Measurements from ENCODE around the gene ZNF587. TPM values are rescaled to one million over a fixed set of nuclear protein-coding genes. Genes with fewer than 3 reads are reported as not detected.

Gene ZNF587
- total RNA-seq, 4 donors from 2014 or later, result 22.4 to 61.0 (median 44.8) TPM

DNA sequence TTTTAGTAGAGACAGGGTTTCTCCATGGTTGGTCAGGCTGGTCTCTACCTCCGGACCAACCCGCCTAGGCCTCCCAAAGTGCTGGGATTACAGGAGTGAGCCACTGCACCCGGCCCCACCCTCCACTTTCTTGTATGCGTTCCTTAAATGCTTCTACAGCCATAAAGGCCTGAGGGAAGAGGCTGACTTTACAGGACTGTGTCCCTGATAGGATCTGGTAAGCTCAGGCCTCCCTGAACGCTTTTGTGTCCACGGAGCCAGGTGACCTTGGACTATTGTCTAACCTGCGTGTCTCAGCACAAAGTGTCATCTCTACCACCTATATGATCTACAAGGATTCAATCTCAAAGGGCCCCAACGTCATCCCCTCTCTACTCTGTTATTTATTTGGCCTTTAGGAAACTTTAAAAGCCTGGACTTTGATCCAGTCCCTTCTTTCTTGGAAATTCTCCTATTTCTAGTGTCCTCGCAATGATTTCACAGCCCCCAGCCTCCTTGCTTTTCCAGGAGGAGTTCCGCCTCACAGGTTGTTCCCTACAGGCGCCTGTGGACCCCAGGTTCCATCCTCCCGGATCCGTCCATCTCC lies 35.6 kb upstream of the ZNF587 start:
- whole genome bisulfite sequencing, 2 donors (ENCODE audit: low coverage in 1 of 2), result 8 to 21% methylated on average over 2 to 13 of the region's 13 CpGs
- DNase-seq, result peak; percentile 50
- in situ Hi-C loops (cut with MboI; ENCODE audit: low pct_ligation_motif_present in 1 of 4, low pct_unique_long_range_greater_than_20kb in 1 of 4, low sequenced_read_pairs in 3 of 4), result no loop called here
- Histone ChIP-seq H3K4me1 (peaks cover 4 to 43% (median 28%) of the 10 kb centered on the region in 4 donors), H3K27me3 (no peaks in the 10 kb centered on the region), H3K4me3 (peak overlapping the region; percentile 53 to 72 (median 70)), H3K27ac (peak overlapping the region; percentile 83 to 88 (median 86)), H3K36me3 (peaks cover 0 to 16% (median 3%) of the 10 kb centered on the region in 4 donors), H3K9me3 (no peaks in the 10 kb centered on the region)
- TF ChIP-seq POLR2A (IDR thresholded peaks at IDR 0.05) (no peak), POLR2AphosphoS5 (IDR thresholded peaks at IDR 0.05) (peak in 1 of 3 donors; percentile 32)
- intact Hi-C loops (cut with DNase I; ENCODE audit: low total_unique reads), result no loop called here

DNA sequence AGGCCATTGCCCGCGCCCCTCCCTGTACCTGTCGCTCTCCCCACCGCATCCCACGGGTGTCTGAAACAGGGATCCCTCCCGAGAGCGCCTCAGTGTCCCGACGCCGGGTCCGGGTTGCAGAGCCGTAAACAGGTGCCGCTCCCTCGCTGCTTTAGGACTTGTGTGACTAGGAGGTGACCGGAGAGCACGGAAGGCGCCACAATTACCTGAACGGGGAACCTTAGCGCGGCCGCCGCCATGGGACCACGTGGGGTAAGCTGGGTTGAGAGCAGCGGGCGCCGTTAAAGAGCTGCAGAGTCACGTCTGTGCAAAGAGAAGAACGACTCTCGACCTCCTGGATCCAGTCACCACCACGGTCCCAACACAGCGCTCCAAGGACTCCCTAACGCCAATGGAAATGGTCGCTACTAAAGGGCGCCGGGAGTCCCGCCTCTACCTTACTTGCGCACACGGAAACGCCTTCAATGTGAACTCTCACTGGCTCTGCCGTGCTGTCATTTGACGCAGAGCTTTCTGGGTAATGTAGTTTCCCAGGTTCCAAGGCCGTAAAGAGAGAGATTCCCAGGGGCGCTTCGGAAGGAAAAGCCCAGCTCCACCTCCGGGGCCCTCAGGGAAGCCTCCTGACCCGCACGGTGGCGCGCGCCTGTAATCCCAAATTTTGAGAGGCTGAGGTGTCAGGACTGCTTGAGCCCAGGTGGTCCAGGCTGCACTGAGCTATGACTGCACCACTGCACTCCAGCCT lies 35.0 kb upstream of the ZNF587 start, which contains the start of gene ZNF552:
Gene ZNF552, minus strand, starts transcription at position 409 of the 742 bp plus-strand sequence. Its CDS starts 170 bp downstream, at position 239.
- TF ChIP-seq EP300 (IDR thresholded peaks at IDR 0.05; ENCODE audit: low read depth) (no peak), POLR2A (IDR thresholded peaks at IDR 0.05) (peak; percentile 92), POLR2AphosphoS5 (IDR thresholded peaks at IDR 0.05) (peak; percentile 92 to 97 (median 92))
- TF ChIP-seq, protein P1, sequence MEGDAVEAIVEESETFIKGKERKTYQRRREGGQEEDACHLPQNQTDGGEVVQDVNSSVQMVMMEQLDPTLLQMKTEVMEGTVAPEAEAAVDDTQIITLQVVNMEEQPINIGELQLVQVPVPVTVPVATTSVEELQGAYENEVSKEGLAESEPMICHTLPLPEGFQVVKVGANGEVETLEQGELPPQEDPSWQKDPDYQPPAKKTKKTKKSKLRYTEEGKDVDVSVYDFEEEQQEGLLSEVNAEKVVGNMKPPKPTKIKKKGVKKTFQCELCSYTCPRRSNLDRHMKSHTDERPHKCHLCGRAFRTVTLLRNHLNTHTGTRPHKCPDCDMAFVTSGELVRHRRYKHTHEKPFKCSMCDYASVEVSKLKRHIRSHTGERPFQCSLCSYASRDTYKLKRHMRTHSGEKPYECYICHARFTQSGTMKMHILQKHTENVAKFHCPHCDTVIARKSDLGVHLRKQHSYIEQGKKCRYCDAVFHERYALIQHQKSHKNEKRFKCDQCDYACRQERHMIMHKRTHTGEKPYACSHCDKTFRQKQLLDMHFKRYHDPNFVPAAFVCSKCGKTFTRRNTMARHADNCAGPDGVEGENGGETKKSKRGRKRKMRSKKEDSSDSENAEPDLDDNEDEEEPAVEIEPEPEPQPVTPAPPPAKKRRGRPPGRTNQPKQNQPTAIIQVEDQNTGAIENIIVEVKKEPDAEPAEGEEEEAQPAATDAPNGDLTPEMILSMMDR (IDR thresholded peaks at IDR 0.05), result peak in 1 of 5 experiments; percentile 12
- peak; percentile 90 for DNase-seq
- H3K4me1 ChIP-seq, result peaks cover 4 to 43% (median 28%) of the 10 kb centered on the region in 4 donors
- peak within 1 kb of the TSS; percentile 53 to 72 (median 70) for H3K4me3 ChIP-seq
- H3K27ac ChIP-seq, result peak within 1 kb of the TSS; percentile 83 to 88 (median 86)
- WGBS, 2 donors (ENCODE audit: low coverage in 1 of 2), result 1% methylated on average over 42 of the region's 50 CpGs; no CpG with 5 or more reads in 1 of the 2 donors
- intact Hi-C loops (cut with DNase I; ENCODE audit: low total_unique reads) (no loop called here), in situ Hi-C loops (cut with MboI; ENCODE audit: low pct_ligation_motif_present in 1 of 4, low pct_unique_long_range_greater_than_20kb in 1 of 4, low sequenced_read_pairs in 3 of 4) (no loop called here)
- no peaks in the 10 kb centered on the region for H3K27me3 ChIP-seq
- H3K36me3 ChIP-seq, result peaks cover 0 to 9% (median 2%) of the 10 kb centered on the region in 4 donors
- no peaks in the 10 kb centered on the region for H3K9me3 ChIP-seq

- TF ChIP-seq, protein P1 (IDR thresholded peaks at IDR 0.05), result peak in 1 of 5 experiments; percentile 3
- TF ChIP-seq POLR2AphosphoS5 (IDR thresholded peaks at IDR 0.05), result no peak
- in situ Hi-C loops (cut with MboI; ENCODE audit: low pct_ligation_motif_present in 1 of 4, low pct_unique_long_range_greater_than_20kb in 1 of 4, low sequenced_read_pairs in 3 of 4), result no loop called here
- Histone ChIP-seq H3K4me3 (peak overlapping the region in 3 of 4 donors; percentile 70 to 72 (median 71)), H3K9me3 (no peaks in the 10 kb centered on the region), H3K27ac (peak overlapping the region; percentile 83 to 88 (median 86)), H3K27me3 (no peaks in the 10 kb centered on the region), H3K36me3 (peaks cover 0 to 6% (median 0%) of the 10 kb centered on the region in 4 donors), H3K4me1 (peaks cover 4 to 43% (median 31%) of the 10 kb centered on the region in 4 donors)
- no peak for DNase-seq
- intact Hi-C loops (cut with DNase I; ENCODE audit: low total_unique reads), result no loop called here
- 83 to 88% methylated on average over 3 to 17 of the region's 17 CpGs for WGBS, 2 donors (ENCODE audit: low coverage in 1 of 2)
These were observed 34.2 kb upstream of the ZNF587 start for GRCh38 chr19:57815247-57816075.

DNA sequence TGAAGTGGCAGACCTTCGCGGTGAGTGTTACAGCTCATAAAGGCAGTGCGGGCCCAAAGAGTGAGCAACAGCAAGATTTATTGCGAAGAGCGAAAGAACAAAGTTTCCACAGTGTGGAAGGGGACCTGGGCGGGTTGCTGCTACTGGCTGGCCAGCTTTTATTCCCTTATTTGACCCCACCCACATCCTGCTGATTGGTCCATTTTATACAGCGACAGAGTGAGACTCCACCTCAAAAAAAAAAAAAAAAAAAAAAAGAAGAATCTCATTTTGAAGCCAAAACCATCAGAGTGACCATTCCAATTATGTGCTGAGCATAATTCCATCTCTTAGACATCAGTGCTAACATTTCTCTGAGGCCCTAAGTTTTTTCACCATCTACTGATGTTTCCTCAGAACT lies 33.0 kb upstream of the ZNF587 start:
- Histone ChIP-seq H3K9me3 (no peaks in the 10 kb centered on the region), H3K27ac (no peak overlapping the region), H3K4me3 (no peak overlapping the region), H3K36me3 (peaks cover 0 to 6% (median 0%) of the 10 kb centered on the region in 4 donors), H3K4me1 (peaks cover 4 to 44% (median 34%) of the 10 kb centered on the region in 4 donors), H3K27me3 (no peaks in the 10 kb centered on the region)
- no peak for DNase-seq
- 67 to 91% methylated on average over 1 to 7 of the region's 7 CpGs for WGBS, 2 donors (ENCODE audit: low coverage in 1 of 2)
- TF ChIP-seq, protein P1 (IDR thresholded peaks at IDR 0.05), result no peak
- no peak for TF ChIP-seq POLR2A (IDR thresholded peaks at IDR 0.05)
- TF ChIP-seq EP300 (IDR thresholded peaks at IDR 0.05; ENCODE audit: low read depth), result no peak
- in situ Hi-C loops (cut with MboI; ENCODE audit: low pct_ligation_motif_present in 1 of 4, low pct_unique_long_range_greater_than_20kb in 1 of 4, low sequenced_read_pairs in 3 of 4) (no loop called here), intact Hi-C loops (cut with DNase I; ENCODE audit: low total_unique reads) (no loop called here)
